ENCODE results near the gene APP.

GRCh38 chr21:26072666-26073615 is 97.6 kb downstream of the APP start:
- TF ChIP-seq, protein P1, sequence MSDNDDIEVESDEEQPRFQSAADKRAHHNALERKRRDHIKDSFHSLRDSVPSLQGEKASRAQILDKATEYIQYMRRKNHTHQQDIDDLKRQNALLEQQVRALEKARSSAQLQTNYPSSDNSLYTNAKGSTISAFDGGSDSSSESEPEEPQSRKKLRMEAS (IDR thresholded peaks at IDR 0.05; ENCODE audit: low read depth, low read length), result no peak
- TF ChIP-seq, protein P2, sequence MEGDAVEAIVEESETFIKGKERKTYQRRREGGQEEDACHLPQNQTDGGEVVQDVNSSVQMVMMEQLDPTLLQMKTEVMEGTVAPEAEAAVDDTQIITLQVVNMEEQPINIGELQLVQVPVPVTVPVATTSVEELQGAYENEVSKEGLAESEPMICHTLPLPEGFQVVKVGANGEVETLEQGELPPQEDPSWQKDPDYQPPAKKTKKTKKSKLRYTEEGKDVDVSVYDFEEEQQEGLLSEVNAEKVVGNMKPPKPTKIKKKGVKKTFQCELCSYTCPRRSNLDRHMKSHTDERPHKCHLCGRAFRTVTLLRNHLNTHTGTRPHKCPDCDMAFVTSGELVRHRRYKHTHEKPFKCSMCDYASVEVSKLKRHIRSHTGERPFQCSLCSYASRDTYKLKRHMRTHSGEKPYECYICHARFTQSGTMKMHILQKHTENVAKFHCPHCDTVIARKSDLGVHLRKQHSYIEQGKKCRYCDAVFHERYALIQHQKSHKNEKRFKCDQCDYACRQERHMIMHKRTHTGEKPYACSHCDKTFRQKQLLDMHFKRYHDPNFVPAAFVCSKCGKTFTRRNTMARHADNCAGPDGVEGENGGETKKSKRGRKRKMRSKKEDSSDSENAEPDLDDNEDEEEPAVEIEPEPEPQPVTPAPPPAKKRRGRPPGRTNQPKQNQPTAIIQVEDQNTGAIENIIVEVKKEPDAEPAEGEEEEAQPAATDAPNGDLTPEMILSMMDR (IDR thresholded peaks at IDR 0.05 in 2 of 3, conservative IDR thresholded peaks at IDR 0.05 in 1 of 3; ENCODE audit: control insufficient read depth in 2 of 3, extremely low read depth in 1 of 3, insufficient read depth in 1 of 3, low read depth in 3 of 3, low read length in 3 of 3), result no peak
- TF ChIP-seq, protein P3, sequence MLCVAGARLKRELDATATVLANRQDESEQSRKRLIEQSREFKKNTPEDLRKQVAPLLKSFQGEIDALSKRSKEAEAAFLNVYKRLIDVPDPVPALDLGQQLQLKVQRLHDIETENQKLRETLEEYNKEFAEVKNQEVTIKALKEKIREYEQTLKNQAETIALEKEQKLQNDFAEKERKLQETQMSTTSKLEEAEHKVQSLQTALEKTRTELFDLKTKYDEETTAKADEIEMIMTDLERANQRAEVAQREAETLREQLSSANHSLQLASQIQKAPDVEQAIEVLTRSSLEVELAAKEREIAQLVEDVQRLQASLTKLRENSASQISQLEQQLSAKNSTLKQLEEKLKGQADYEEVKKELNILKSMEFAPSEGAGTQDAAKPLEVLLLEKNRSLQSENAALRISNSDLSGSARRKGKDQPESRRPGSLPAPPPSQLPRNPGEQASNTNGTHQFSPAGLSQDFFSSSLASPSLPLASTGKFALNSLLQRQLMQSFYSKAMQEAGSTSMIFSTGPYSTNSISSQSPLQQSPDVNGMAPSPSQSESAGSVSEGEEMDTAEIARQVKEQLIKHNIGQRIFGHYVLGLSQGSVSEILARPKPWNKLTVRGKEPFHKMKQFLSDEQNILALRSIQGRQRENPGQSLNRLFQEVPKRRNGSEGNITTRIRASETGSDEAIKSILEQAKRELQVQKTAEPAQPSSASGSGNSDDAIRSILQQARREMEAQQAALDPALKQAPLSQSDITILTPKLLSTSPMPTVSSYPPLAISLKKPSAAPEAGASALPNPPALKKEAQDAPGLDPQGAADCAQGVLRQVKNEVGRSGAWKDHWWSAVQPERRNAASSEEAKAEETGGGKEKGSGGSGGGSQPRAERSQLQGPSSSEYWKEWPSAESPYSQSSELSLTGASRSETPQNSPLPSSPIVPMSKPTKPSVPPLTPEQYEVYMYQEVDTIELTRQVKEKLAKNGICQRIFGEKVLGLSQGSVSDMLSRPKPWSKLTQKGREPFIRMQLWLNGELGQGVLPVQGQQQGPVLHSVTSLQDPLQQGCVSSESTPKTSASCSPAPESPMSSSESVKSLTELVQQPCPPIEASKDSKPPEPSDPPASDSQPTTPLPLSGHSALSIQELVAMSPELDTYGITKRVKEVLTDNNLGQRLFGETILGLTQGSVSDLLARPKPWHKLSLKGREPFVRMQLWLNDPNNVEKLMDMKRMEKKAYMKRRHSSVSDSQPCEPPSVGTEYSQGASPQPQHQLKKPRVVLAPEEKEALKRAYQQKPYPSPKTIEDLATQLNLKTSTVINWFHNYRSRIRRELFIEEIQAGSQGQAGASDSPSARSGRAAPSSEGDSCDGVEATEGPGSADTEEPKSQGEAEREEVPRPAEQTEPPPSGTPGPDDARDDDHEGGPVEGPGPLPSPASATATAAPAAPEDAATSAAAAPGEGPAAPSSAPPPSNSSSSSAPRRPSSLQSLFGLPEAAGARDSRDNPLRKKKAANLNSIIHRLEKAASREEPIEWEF (IDR thresholded peaks at IDR 0.05; ENCODE audit: insufficient replicate concordance, low read depth, low read length), result no peak
- TF ChIP-seq GATAD2B (conservative IDR thresholded peaks at IDR 0.05; ENCODE audit: low read depth) (no peak), JUND (IDR thresholded peaks at IDR 0.05; ENCODE audit: low read depth, low read length) (no peak), ZNF24 (IDR thresholded peaks at IDR 0.05) (no peak), PKNOX1 (IDR thresholded peaks at IDR 0.05) (no peak), BRCA1 (IDR thresholded peaks at IDR 0.05; ENCODE audit: low read depth, low read length) (no peak), SMAD1 (IDR thresholded peaks at IDR 0.05; ENCODE audit: low read depth, partially characterized antibody) (no peak), ETV6 (conservative IDR thresholded peaks at IDR 0.05 in 1 of 2, IDR thresholded peaks at IDR 0.05 in 1 of 2; ENCODE audit: borderline replicate concordance in 1 of 2, low read depth in 1 of 2) (no peak), ZNF274 (IDR thresholded peaks at IDR 0.05; ENCODE audit: insufficient read depth, insufficient read length) (no peak)
- TF ChIP-seq, protein P4, sequence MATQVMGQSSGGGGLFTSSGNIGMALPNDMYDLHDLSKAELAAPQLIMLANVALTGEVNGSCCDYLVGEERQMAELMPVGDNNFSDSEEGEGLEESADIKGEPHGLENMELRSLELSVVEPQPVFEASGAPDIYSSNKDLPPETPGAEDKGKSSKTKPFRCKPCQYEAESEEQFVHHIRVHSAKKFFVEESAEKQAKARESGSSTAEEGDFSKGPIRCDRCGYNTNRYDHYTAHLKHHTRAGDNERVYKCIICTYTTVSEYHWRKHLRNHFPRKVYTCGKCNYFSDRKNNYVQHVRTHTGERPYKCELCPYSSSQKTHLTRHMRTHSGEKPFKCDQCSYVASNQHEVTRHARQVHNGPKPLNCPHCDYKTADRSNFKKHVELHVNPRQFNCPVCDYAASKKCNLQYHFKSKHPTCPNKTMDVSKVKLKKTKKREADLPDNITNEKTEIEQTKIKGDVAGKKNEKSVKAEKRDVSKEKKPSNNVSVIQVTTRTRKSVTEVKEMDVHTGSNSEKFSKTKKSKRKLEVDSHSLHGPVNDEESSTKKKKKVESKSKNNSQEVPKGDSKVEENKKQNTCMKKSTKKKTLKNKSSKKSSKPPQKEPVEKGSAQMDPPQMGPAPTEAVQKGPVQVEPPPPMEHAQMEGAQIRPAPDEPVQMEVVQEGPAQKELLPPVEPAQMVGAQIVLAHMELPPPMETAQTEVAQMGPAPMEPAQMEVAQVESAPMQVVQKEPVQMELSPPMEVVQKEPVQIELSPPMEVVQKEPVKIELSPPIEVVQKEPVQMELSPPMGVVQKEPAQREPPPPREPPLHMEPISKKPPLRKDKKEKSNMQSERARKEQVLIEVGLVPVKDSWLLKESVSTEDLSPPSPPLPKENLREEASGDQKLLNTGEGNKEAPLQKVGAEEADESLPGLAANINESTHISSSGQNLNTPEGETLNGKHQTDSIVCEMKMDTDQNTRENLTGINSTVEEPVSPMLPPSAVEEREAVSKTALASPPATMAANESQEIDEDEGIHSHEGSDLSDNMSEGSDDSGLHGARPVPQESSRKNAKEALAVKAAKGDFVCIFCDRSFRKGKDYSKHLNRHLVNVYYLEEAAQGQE (IDR thresholded peaks at IDR 0.05; ENCODE audit: low read depth, low read length), result no peak

All from GM12878 (cell line).